HK-2 (cell line): ENCODE results near the gene PFKFB4.

Experiments
- DNase-seq: peaks from one replicate; pipeline ENCODE4 v3.0.0-alpha.2; 2018; ENCODE audit not compliant: unreplicated experiment

Gene PFKFB4

GRCh38 chr3:48584836-48585235, 28.2 kb upstream of the PFKFB4 start:
- no peak for DNase-seq

- DNase-seq: no peak
Observed at GRCh38 chr3:48581621-48582481, 25.2 kb upstream of the PFKFB4 start.

GRCh38 chr3:48576647-48577046, 20.0 kb upstream of the PFKFB4 start:
- DNase-seq: no peak

- DNase-seq: no peak
Observed at GRCh38 chr3:48575366-48575765, 18.8 kb upstream of the PFKFB4 start.

- no peak for DNase-seq
Observed at GRCh38 chr3:48573973-48574585, 17.5 kb upstream of the PFKFB4 start.

GRCh38 chr3:48572517-48572916, 15.9 kb upstream of the PFKFB4 start:
- DNase-seq: no peak

GRCh38 chr3:48571938-48572337, 15.3 kb upstream of the PFKFB4 start:
- DNase-seq: no peak

GRCh38 chr3:48569808-48570450, 13.3 kb upstream of the PFKFB4 start:
- DNase-seq: no peak

GRCh38 chr3:48569400-48569799, 12.8 kb upstream of the PFKFB4 start:
- no peak for DNase-seq

GRCh38 chr3:48568476-48568875, 11.9 kb upstream of the PFKFB4 start:
- no peak for DNase-seq

GRCh38 chr3:48567500-48567899, 10.9 kb upstream of the PFKFB4 start:
- DNase-seq: no peak

GRCh38 chr3:48567090-48567489, 10.5 kb upstream of the PFKFB4 start:
- no peak for DNase-seq

GRCh38 chr3:48566401-48566760, 9.8 kb upstream of the PFKFB4 start:
- DNase-seq: no peak

- DNase-seq: peak; percentile 67
Observed at GRCh38 chr3:48565591-48566400, 9.2 kb upstream of the PFKFB4 start.

GRCh38 chr3:48565186-48565585, 8.6 kb upstream of the PFKFB4 start:
- DNase-seq: no peak

- DNase-seq: no peak
Observed at GRCh38 chr3:48564667-48565066, 8.1 kb upstream of the PFKFB4 start.

- peak; percentile 80 for DNase-seq
Observed at GRCh38 chr3:48564022-48564421, 7.4 kb upstream of the PFKFB4 start.

GRCh38 chr3:48563382-48563918, 6.8 kb upstream of the PFKFB4 start, which contains the start of gene UCN2:
UCN2 (minus strand) TSS chr3:48563781; CDS start chr3:48563124, 657 bp downstream.
- DNase-seq: no peak

GRCh38 chr3:48562367-48563095, 5.9 kb upstream of the PFKFB4 start:
- DNase-seq: no peak

GRCh38 chr3:48561045-48561736, 4.6 kb upstream of the PFKFB4 start:
- peak; percentile 82 for DNase-seq
